K562 (cell line): ENCODE measurements around the gene NECAP2. TPM values are rescaled to one million over a fixed set of nuclear protein-coding genes. Genes with fewer than 3 reads are reported as not detected.

Experiments used
- ARID3A ChIP-seq: IDR thresholded peaks from 2 replicates; pipeline ENCODE4 v1.6.1; 2012; ENCODE audit warnings: low read depth, low read length, improper control_type of control experiment, borderline replicate concordance
- BMI1 ChIP-seq: fragments of 150-350 bp; IDR thresholded peaks from 2 replicates; pipeline ENCODE4 v1.6.1; 2014; ENCODE audit warnings: low read length
- DPF2 ChIP-seq: fragments of 450-650 bp; IDR thresholded peaks from 2 replicates; pipeline ENCODE4 v1.6.1; 2016
- ERF ChIP-seq: fragments of 450-650 bp; formaldehyde crosslinking; IDR thresholded peaks from 2 replicates; pipeline ENCODE4 v1.4.0; 2020; ENCODE audit warnings: mild to moderate bottlenecking, mixed read lengths
- GTF2E2 ChIP-seq: fragments of 200-800 bp; sonication (Bioruptor generic); IDR thresholded peaks from 2 replicates; pipeline ENCODE4 v1.6.1; 2016; ENCODE audit warnings: missing genetic modification characterization, missing compliant biosample characterization
- ILK ChIP-seq: fragments of 450-650 bp; IDR thresholded peaks from 2 replicates; pipeline ENCODE4 v1.6.1; 2016; ENCODE audit warnings: missing genetic modification characterization, low read depth, mild to moderate bottlenecking, missing compliant biosample characterization, moderate library complexity, borderline replicate concordance
- LARP7 ChIP-seq: fragments of 450-650 bp; IDR thresholded peaks from 2 replicates; pipeline ENCODE4 v1.6.1; 2016
- MAFG ChIP-seq: fragments of 450-650 bp; conservative IDR thresholded peaks from 2 replicates; pipeline ENCODE4 v1.6.1; 2016; ENCODE audit warnings: missing genetic modification characterization, missing compliant biosample characterization
- MITF ChIP-seq: IDR thresholded peaks from 2 replicates; pipeline ENCODE4 v1.6.1; 2014; ENCODE audit warnings: antibody characterized with exemption
- RCOR1 ChIP-seq, 2 experiments: IDR thresholded peaks; 2 replicates each; pipeline ENCODE4 v1.6.1; 2012; ENCODE audit warnings: low read depth in 2 of 2, low read length in 2 of 2, borderline replicate concordance in 1 of 2, improper control_type of control experiment in 1 of 2
- SMAD2 ChIP-seq: fragments of 150-350 bp; IDR thresholded peaks from 2 replicates; pipeline ENCODE4 v1.6.1; 2014; ENCODE audit warnings: low read depth, mild to moderate bottlenecking, low read length
- SOX6 ChIP-seq: fragments of 450-650 bp; IDR thresholded peaks from 2 replicates; pipeline ENCODE4 v1.6.1; 2014; ENCODE audit warnings: mild to moderate bottlenecking
- SRF ChIP-seq, 2 experiments: fragments of 250-450, 450-650 bp in 1 of 2; sonication (Bioruptor Pico) in 1 of 2; sonication (generic) in 1 of 2; formaldehyde crosslinking; IDR thresholded peaks; 2 replicates each; pipeline versions ENCODE4 v1.5.0 to v1.5.1; 2020 to 2022; ENCODE audit warnings: mild to moderate bottlenecking in 1 of 2, missing genetic modification reagents in 1 of 2
- SRSF3 ChIP-seq: fragments of 200-400 bp; formaldehyde crosslinking; IDR thresholded peaks from 2 replicates; pipeline ENCODE4 v1.6.1; 2016; ENCODE audit warnings: mild to moderate bottlenecking, low read length, moderate library complexity; ENCODE audit not compliant: insufficient read depth
- TAF7 ChIP-seq: fragments of 450-650 bp; IDR thresholded peaks from 2 replicates; pipeline ENCODE4 v1.6.1; 2016; ENCODE audit warnings: missing genetic modification characterization, missing compliant biosample characterization
- TCF3 ChIP-seq: sonication (generic); formaldehyde crosslinking; IDR thresholded peaks from 2 replicates; pipeline ENCODE4 v1.4.0; 2020; ENCODE audit warnings: mild to moderate bottlenecking, missing genetic modification reagents
- VEZF1 ChIP-seq: fragments of 200-800 bp; sonication (Bioruptor generic); IDR thresholded peaks from 2 replicates; pipeline ENCODE4 v1.6.1; 2017; ENCODE audit warnings: missing genetic modification characterization, missing compliant biosample characterization
- XRCC5 ChIP-seq: fragments of 200-400 bp; formaldehyde crosslinking; IDR thresholded peaks from 2 replicates; pipeline ENCODE4 v1.6.1; 2017; ENCODE audit warnings: low read depth, mild to moderate bottlenecking, low read length
- ZBTB1 ChIP-seq: sonication (generic); formaldehyde crosslinking; IDR thresholded peaks from 2 replicates; pipeline ENCODE4 v1.8.1; 2023; ENCODE audit warnings: missing genetic modification reagents, low read depth, mild to moderate bottlenecking, borderline replicate concordance
- ZBTB8A ChIP-seq: fragments of 450-650 bp; IDR thresholded peaks from 2 replicates; pipeline ENCODE4 v1.6.1; 2018; ENCODE audit warnings: mild to moderate bottlenecking, moderate library complexity; ENCODE audit not compliant: partially characterized antibody
- ZFPM2 ChIP-seq: fragments of 250-450 bp; sonication (Bioruptor Pico); IDR thresholded peaks from 2 replicates; pipeline ENCODE4 v1.5.1; 2022; ENCODE audit warnings: mild to moderate bottlenecking
- ZKSCAN3 ChIP-seq: fragments of 250-450 bp; sonication (Bioruptor Pico); IDR thresholded peaks from 2 replicates; pipeline ENCODE4 v1.4.0; 2020
- ZKSCAN8 ChIP-seq: fragments of 200-800 bp; sonication (Bioruptor generic); IDR thresholded peaks from 2 replicates; pipeline ENCODE4 v1.6.1; 2016; ENCODE audit warnings: missing genetic modification characterization, missing compliant biosample characterization
- ZNF431 ChIP-seq: sonication (generic); formaldehyde crosslinking; IDR thresholded peaks from 2 replicates; pipeline ENCODE4 v1.8.0; 2022; ENCODE audit warnings: mild to moderate bottlenecking, missing genetic modification reagents
- ZNF511 ChIP-seq: sonication (generic); formaldehyde crosslinking; IDR thresholded peaks from 2 replicates; pipeline ENCODE4 v1.8.0; 2022; ENCODE audit warnings: mild to moderate bottlenecking, missing genetic modification reagents
- ZNF77 ChIP-seq: fragments of 250-450 bp; sonication (Bioruptor Pico); IDR thresholded peaks from 2 replicates; pipeline ENCODE4 v1.5.0; 2020
- polyA plus RNA-seq, 8 experiments: library from polyadenylated mRNA; depleted of rRNA in 4 of 8; stranded (reverse) in 5 of 8; unstranded in 3 of 8; fragments of >200 nt; fragmentation: Nextera tagmentation in 2 of 8; fragmentation: Illumina TruSeq in 1 of 8; extraction: Ambion mirVana in 2 of 8; extraction: Trizol in 1 of 8; gene quantifications; 2 replicates each; pipeline versions ENCODE4 v1.2.1 to v1.2.3, GENCODE V29; 2011 to 2014; ENCODE audit warnings: inconsistent platforms in 1 of 8, missing spikeins in 1 of 8
- total RNA-seq, 7 experiments: library from RNA; depleted of rRNA in 6 of 7; stranded (reverse); fragments of >200 nt in 6 of 7; fragmentation: Illumina TruSeq in 2 of 7; extraction: Trizol in 2 of 7; gene quantifications; 2 replicates each; pipeline versions ENCODE4 v1.2.1 to v1.2.3, GENCODE V29; 2011 to 2021; ENCODE audit warnings: low replicate concordance in 1 of 7

The NECAP2 gene
- total and polyA plus RNA-seq, 9 of the 15 experiments (the other 6 are each of a cell fraction or from before 2014, with no cell fraction given): 22.7 to 107 (median 79.2) TPM

- TF ChIP-seq ILK (tag): no peak
- TF ChIP-seq TCF3: no peak
- no peak for TF ChIP-seq ZFPM2 (CRISPR knock-in tag)
- no peak for TF ChIP-seq ZBTB8A
- no peak for TF ChIP-seq TAF7
- TF ChIP-seq RCOR1 (IDR thresholded peaks at IDR 0.05; ENCODE audit: borderline replicate concordance in 1 of 2, low read depth in 2 of 2, low read length in 2 of 2): no peak
- no peak for TF ChIP-seq ZKSCAN3 (CRISPR knock-in tag)
- TF ChIP-seq ZKSCAN8 (CRISPR knock-in tag): no peak
- peak; percentile 88 for TF ChIP-seq VEZF1 (CRISPR knock-in tag)
- TF ChIP-seq XRCC5: no peak
- no peak for TF ChIP-seq GTF2E2 (tag)
- TF ChIP-seq ZBTB1 (CRISPR knock-in tag): no peak
- TF ChIP-seq ZNF511 (CRISPR knock-in tag): peak; percentile 67
- TF ChIP-seq MAFG (tag): no peak
- no peak for TF ChIP-seq ZNF431 (CRISPR knock-in tag)
- TF ChIP-seq BMI1: no peak
- no peak for TF ChIP-seq SRSF3
- no peak for TF ChIP-seq SRF (CRISPR knock-in tag; IDR thresholded peaks at IDR 0.05)
- TF ChIP-seq ERF: no peak
- TF ChIP-seq ZNF77 (CRISPR knock-in tag): no peak
- no peak for TF ChIP-seq LARP7
- peak; percentile 37; the same call in 1 of the 2 replicates for TF ChIP-seq SOX6
- no peak for TF ChIP-seq DPF2
- no peak for TF ChIP-seq ARID3A
- no peak for TF ChIP-seq MITF
- no peak for TF ChIP-seq SMAD2
Measured at GRCh38 chr1:16498573-16499413, 58.3 kb downstream of the NECAP2 start (continued).
